K562 (cell line): ENCODE measurements around the gene NDUFC2. TPM values are rescaled to one million over a fixed set of nuclear protein-coding genes. Genes with fewer than 3 reads are reported as not detected.

ENCODE experiments used
- ATF7 ChIP-seq: fragments of 450-650 bp; IDR thresholded peaks from 2 replicates; pipeline ENCODE4 v1.7.1; 2014; ENCODE audit warnings: mild to moderate bottlenecking, moderate library complexity
- CREM ChIP-seq: IDR thresholded peaks from 2 replicates; pipeline ENCODE4 v1.6.1; 2014; ENCODE audit warnings: antibody characterized with exemption, low read depth
- HNRNPL ChIP-seq: fragments of 200-400 bp; formaldehyde crosslinking; IDR thresholded peaks from 2 replicates; pipeline ENCODE4 v1.6.1; 2017; ENCODE audit warnings: low read depth, mild to moderate bottlenecking, low read length
- IRF2 ChIP-seq: sonication (generic); formaldehyde crosslinking; IDR thresholded peaks from 2 replicates; pipeline ENCODE4 v1.8.1; 2022; ENCODE audit warnings: mild to moderate bottlenecking, missing genetic modification reagents
- ZNF274 ChIP-seq: IDR thresholded peaks from 2 replicates; pipeline ENCODE4 v1.6.1; 2011; ENCODE audit warnings: low read depth, mild to moderate bottlenecking, low read length, moderate library complexity, borderline replicate concordance
- ZNF586 ChIP-seq: fragments of 450-650 bp; formaldehyde crosslinking; conservative IDR thresholded peaks from 2 replicates; pipeline ENCODE4 v1.4.0; 2020; ENCODE audit warnings: mild to moderate bottlenecking, moderate library complexity
- polyA plus RNA-seq, 8 experiments: library from polyadenylated mRNA; depleted of rRNA in 4 of 8; stranded (reverse) in 5 of 8; unstranded in 3 of 8; fragments of >200 nt; fragmentation: Nextera tagmentation in 2 of 8; fragmentation: Illumina TruSeq in 1 of 8; extraction: Ambion mirVana in 2 of 8; extraction: Trizol in 1 of 8; gene quantifications; 2 replicates each; pipeline versions ENCODE4 v1.2.1 to v1.2.3, GENCODE V29; 2011 to 2014; ENCODE audit warnings: inconsistent platforms in 1 of 8, missing spikeins in 1 of 8
- total RNA-seq, 7 experiments: library from RNA; depleted of rRNA in 6 of 7; stranded (reverse); fragments of >200 nt in 6 of 7; fragmentation: Illumina TruSeq in 2 of 7; extraction: Trizol in 2 of 7; gene quantifications; 2 replicates each; pipeline versions ENCODE4 v1.2.1 to v1.2.3, GENCODE V29; 2011 to 2021; ENCODE audit warnings: low replicate concordance in 1 of 7
- TF ChIP-seq, protein P1 (sequence below): fragments of 200-800 bp; sonication (Bioruptor generic); IDR thresholded peaks from 2 replicates; pipeline ENCODE4 v1.6.1; 2017; ENCODE audit warnings: missing genetic modification characterization, missing compliant biosample characterization
- TF ChIP-seq, protein P2 (sequence below): sonication (generic); formaldehyde crosslinking; IDR thresholded peaks from 2 replicates; pipeline ENCODE4 v1.9.0; 2022; ENCODE audit warnings: mild to moderate bottlenecking, missing genetic modification reagents
- TF ChIP-seq, protein P3 (sequence below): fragments of 250-450 bp; sonication (Bioruptor Pico); IDR thresholded peaks from 2 replicates; pipeline ENCODE4 v1.5.0; 2020; ENCODE audit warnings: mild to moderate bottlenecking
- TF ChIP-seq, protein P4 (sequence below), 2 experiments: fragments of 450-650 bp; IDR thresholded peaks; 2 replicates each; pipeline ENCODE4 v1.6.1; 2016; ENCODE audit warnings: mild to moderate bottlenecking in 2 of 2, borderline replicate concordance in 1 of 2, low read depth in 1 of 2, moderate library complexity in 1 of 2
- TF ChIP-seq, protein P5 (sequence below): fragments of 250-450 bp; sonication (Bioruptor Pico); IDR thresholded peaks from 2 replicates; pipeline ENCODE4 v1.9.0; 2021; ENCODE audit warnings: mild to moderate bottlenecking
- TF ChIP-seq, protein P6 (sequence below): fragments of 450-650 bp; IDR thresholded peaks from 2 replicates; pipeline ENCODE4 v1.6.1; 2018; ENCODE audit warnings: mild to moderate bottlenecking, low read depth; ENCODE audit not compliant: partially characterized antibody

Gene NDUFC2
- total and polyA plus RNA-seq, 9 of the 15 experiments (the other 6 are each of a cell fraction or from before 2014, with no cell fraction given), result 168 to 1,119 (median 442) TPM

DNA sequence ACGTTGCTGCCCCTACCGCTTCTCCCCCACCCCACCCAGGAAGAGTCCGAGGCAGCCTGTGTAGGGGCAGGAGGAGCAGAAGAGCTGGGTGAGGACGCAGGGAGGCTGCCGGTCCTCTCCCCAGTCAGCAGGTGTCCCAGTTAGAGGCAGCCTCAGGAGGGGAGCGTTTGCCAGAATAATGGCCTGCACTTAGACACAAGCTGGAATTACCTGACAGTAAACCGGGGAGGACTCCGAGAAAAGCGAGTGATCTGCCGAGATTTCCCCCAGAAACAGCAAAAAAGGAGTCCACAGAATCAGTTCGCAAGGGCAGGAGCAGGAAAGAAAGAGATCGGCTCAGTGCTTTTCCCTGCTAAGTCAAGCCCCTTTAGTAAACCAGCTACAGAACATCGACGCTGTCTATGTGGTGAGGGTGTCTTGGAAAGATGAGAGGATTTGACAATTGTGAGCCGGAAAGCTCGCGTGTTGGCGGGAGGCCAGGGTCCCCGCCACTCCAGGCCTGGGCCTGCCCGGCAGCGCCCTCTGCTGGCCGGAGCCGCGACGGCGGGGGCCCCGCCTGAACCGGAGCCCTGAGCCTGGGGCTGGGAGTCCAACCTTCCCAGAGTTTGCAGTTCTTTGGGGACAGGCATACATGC is 33.7 kb downstream of the NDUFC2 start (continued):
- TF ChIP-seq, protein P1, sequence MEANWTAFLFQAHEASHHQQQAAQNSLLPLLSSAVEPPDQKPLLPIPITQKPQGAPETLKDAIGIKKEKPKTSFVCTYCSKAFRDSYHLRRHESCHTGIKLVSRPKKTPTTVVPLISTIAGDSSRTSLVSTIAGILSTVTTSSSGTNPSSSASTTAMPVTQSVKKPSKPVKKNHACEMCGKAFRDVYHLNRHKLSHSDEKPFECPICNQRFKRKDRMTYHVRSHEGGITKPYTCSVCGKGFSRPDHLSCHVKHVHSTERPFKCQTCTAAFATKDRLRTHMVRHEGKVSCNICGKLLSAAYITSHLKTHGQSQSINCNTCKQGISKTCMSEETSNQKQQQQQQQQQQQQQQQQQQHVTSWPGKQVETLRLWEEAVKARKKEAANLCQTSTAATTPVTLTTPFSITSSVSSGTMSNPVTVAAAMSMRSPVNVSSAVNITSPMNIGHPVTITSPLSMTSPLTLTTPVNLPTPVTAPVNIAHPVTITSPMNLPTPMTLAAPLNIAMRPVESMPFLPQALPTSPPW, result peak; percentile 78
- TF ChIP-seq ZNF274 (no peak), IRF2 (no peak), ATF7 (peak; percentile 66), ZNF586 (CRISPR knock-in tag) (no peak), HNRNPL (no peak), CREM (peak; percentile 11; the same call in 1 of the 2 replicates)
- TF ChIP-seq, protein P2, sequence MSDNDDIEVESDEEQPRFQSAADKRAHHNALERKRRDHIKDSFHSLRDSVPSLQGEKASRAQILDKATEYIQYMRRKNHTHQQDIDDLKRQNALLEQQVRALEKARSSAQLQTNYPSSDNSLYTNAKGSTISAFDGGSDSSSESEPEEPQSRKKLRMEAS (CRISPR knock-in tag), result no peak
- TF ChIP-seq, protein P3, sequence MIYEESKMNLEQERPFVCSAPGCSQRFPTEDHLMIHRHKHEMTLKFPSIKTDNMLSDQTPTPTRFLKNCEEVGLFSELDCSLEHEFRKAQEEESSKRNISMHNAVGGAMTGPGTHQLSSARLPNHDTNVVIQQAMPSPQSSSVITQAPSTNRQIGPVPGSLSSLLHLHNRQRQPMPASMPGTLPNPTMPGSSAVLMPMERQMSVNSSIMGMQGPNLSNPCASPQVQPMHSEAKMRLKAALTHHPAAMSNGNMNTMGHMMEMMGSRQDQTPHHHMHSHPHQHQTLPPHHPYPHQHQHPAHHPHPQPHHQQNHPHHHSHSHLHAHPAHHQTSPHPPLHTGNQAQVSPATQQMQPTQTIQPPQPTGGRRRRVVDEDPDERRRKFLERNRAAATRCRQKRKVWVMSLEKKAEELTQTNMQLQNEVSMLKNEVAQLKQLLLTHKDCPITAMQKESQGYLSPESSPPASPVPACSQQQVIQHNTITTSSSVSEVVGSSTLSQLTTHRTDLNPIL, result no peak
- TF ChIP-seq, protein P4, sequence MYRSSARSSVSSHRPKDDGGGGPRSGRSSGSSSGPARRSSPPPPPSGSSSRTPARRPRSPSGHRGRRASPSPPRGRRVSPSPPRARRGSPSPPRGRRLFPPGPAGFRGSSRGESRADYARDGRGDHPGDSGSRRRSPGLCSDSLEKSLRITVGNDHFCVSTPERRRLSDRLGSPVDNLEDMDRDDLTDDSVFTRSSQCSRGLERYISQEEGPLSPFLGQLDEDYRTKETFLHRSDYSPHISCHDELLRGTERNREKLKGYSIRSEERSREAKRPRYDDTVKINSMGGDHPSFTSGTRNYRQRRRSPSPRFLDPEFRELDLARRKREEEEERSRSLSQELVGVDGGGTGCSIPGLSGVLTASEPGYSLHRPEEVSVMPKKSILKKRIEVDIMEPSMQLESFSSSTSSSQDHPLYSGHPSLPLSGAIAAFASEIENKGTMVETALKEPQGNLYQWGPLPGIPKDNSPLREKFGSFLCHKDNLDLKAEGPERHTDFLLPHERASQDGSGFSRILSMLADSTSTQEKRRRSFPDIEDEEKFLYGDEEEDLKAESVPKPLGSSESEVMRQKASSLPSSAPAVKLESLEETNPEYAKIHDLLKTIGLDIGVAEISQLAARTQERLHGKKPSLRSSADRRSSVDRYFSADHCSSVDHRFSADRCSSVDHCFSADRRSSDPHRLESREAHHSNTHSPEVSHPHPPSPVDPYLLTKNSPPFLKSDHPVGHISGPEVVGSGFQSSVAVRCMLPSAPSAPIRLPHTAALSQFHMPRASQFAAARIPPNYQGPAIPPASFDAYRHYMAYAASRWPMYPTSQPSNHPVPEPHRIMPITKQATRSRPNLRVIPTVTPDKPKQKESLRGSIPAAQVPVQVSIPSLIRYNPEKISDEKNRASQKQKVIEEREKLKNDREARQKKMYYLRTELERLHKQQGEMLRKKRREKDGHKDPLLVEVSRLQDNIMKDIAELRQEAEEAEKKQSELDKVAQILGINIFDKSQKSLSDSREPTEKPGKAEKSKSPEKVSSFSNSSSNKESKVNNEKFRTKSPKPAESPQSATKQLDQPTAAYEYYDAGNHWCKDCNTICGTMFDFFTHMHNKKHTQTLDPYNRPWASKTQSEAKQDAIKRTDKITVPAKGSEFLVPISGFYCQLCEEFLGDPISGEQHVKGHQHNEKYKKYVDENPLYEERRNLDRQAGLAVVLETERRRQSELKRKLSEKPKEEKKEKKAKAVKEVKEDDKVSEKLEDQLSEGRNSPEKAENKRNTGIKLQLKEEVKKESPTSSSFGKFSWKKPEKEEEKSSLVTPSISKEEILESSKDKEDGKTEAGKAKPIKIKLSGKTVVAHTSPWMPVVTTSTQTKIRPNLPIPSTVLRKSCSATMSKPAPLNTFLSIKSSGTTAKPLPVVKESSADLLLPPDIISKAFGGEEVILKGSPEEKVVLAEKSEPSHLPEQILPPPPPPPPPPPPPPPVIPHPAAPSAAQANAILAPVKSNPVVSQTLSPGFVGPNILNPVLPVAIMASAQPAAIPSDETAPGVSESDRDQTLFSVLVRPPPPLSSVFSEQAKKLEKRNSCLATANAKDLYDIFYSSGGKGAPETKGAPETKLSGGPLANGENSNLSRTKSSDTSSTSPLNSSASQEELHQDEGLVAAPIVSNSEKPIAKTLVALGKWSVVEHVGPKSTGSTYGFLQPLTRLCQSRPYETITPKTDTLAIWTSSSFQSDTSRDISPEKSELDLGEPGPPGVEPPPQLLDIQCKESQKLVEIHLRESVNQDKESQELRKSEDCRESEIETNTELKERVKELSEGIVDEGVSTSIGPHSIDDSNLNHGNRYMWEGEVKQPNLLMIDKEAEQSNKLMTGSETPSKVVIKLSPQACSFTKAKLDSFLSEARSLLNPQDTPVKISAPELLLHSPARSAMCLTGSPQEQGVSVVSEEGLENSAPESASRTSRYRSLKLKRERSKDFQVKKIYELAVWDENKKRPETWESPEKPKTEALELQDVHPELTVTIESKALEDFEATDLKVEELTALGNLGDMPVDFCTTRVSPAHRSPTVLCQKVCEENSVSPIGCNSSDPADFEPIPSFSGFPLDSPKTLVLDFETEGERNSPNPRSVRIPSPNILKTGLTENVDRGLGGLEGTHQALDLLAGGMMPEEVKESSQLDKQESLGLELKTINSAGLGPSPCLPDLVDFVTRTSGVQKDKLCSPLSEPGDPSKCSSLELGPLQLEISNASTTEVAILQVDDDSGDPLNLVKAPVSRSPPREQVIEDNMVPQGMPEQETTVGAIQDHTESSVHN (IDR thresholded peaks at IDR 0.05; ENCODE audit: borderline replicate concordance in 1 of 2, low read depth in 1 of 2), result no peak
- TF ChIP-seq, protein P5, sequence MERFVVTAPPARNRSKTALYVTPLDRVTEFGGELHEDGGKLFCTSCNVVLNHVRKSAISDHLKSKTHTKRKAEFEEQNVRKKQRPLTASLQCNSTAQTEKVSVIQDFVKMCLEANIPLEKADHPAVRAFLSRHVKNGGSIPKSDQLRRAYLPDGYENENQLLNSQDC (CRISPR knock-in tag), result no peak
- TF ChIP-seq, protein P6, sequence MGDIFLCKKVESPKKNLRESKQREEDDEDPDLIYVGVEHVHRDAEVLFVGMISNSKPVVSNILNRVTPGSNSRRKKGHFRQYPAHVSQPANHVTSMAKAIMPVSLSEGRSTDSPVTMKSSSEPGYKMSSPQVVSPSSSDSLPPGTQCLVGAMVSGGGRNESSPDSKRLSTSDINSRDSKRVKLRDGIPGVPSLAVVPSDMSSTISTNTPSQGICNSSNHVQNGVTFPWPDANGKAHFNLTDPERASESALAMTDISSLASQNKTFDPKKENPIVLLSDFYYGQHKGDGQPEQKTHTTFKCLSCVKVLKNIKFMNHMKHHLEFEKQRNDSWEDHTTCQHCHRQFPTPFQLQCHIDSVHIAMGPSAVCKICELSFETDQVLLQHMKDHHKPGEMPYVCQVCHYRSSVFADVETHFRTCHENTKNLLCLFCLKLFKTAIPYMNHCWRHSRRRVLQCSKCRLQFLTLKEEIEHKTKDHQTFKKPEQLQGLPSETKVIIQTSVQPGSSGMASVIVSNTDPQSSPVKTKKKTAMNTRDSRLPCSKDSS, result no peak
